OCI-LY7 (cell line): ENCODE measurements around the gene KIAA0232. TPM values are rescaled to one million over a fixed set of nuclear protein-coding genes. Genes with fewer than 3 reads are reported as not detected.

ENCODE experiments used
- BruUV-seq: library from RNA; stranded (reverse); fragments of 400-500 nt; replicated peaks from 2 replicates; lab custom pipeline; 2021; lab: Mats Ljungman, UMichigan
- CTCF ChIA-PET: fragments of 300-600 bp; sonication (Branson Sonifier 250); formaldehyde crosslinking; loops from one replicate; lab custom pipeline; 2022; ENCODE audit warnings: antibody characterized with exemption; ENCODE audit not compliant: unreplicated experiment; lab: Charles Lee
- POLR2A ChIA-PET: fragments of 300-600 bp; sonication (Branson Sonifier 250); formaldehyde crosslinking; loops from one replicate; lab custom pipeline; 2022; ENCODE audit warnings: antibody characterized with exemption; lab: Charles Lee
- DNase-seq: peaks from one replicate; pipeline ENCODE4 v3.0.0-alpha.2; 2015; ENCODE audit warnings: low spot score
- H2AFZ ChIP-seq: fragments of 200-600 bp; sonication (generic), shearing (Covaris generic); 2 replicates; pipeline ENCODE4 v1.6.1; 2014; ENCODE audit warnings: mild to moderate bottlenecking, antibody characterized with exemption, low read length, moderate library complexity
- H3K27ac ChIP-seq: fragments of 200-600 bp; sonication (generic); 2 replicates; pipeline ENCODE4 v1.5.1; 2014; ENCODE audit warnings: mixed run types, low read depth, mild to moderate bottlenecking, moderate library complexity, low read length, inconsistent platforms; ENCODE audit not compliant: poor library complexity, severe bottlenecking
- H3K36me3 ChIP-seq: fragments of 200-600 bp; sonication (generic); 2 replicates; pipeline ENCODE4 v1.6.1; 2014; ENCODE audit warnings: mild to moderate bottlenecking, antibody characterized with exemption, low read length, moderate library complexity, mixed read lengths; ENCODE audit not compliant: insufficient read depth
- H3K4me1 ChIP-seq: fragments of 200-600 bp; sonication (generic); 2 replicates; pipeline ENCODE4 v1.5.1; 2014; ENCODE audit warnings: mild to moderate bottlenecking, low read length; ENCODE audit not compliant: insufficient read depth, poor library complexity, severe bottlenecking
- H3K4me2 ChIP-seq: fragments of 200-600 bp; sonication (generic); 2 replicates; pipeline ENCODE4 v1.6.1; 2014; ENCODE audit warnings: mild to moderate bottlenecking, low read length
- H3K4me3 ChIP-seq: fragments of 200-600 bp; sonication (generic); 2 replicates; pipeline ENCODE4 v1.5.1; 2014; ENCODE audit warnings: mild to moderate bottlenecking, low read depth, low read length; ENCODE audit not compliant: poor library complexity, severe bottlenecking
- H3K79me2 ChIP-seq: fragments of 200-600 bp; sonication (generic); 2 replicates; pipeline ENCODE4 v1.6.1; 2016; ENCODE audit warnings: low read depth, mild to moderate bottlenecking, low read length, moderate library complexity, mixed read lengths; ENCODE audit not compliant: insufficient read depth
- H3K9me2 ChIP-seq: fragments of 200-600 bp; sonication (generic); 2 replicates; pipeline ENCODE4 v1.6.1; 2016; ENCODE audit warnings: mild to moderate bottlenecking, low read length, mixed read lengths; ENCODE audit not compliant: insufficient read depth
- H3K9me3 ChIP-seq: fragments of 200-600 bp; sonication (generic); 2 replicates; pipeline ENCODE4 v1.6.1; 2014; ENCODE audit warnings: mild to moderate bottlenecking, mixed run types, low read length, mixed read lengths
- H4K20me1 ChIP-seq: fragments of 200-600 bp; sonication (generic); 2 replicates; pipeline ENCODE4 v1.6.1; 2014; ENCODE audit warnings: mild to moderate bottlenecking, antibody characterized with exemption, low read length, moderate library complexity, mixed read lengths; ENCODE audit not compliant: insufficient read depth
- CTCF ChIP-seq: fragments of 200-600 bp; sonication (generic); conservative IDR thresholded peaks from 2 replicates; pipeline ENCODE4 v1.5.1; 2014; ENCODE audit warnings: mild to moderate bottlenecking, antibody characterized with exemption, low read length, moderate library complexity, mixed read lengths
- EZH2phosphoT487 ChIP-seq: fragments of 200-600 bp; sonication (generic); IDR thresholded peaks from 2 replicates; pipeline ENCODE4 v1.6.1; 2018; ENCODE audit warnings: low read depth, borderline replicate concordance, mild to moderate bottlenecking, mixed run types, antibody characterized with exemption, low read length, moderate library complexity, mixed read lengths
- intact Hi-C: fragments of 100-400 bp; cut with micrococcal nuclease; formaldehyde crosslinking; loops from one replicate; pipeline ENCODE4 v1.10.0; 2022; ENCODE audit not compliant: unreplicated experiment
- total RNA-seq, 2 experiments: library from RNA; depleted of rRNA in 1 of 2; stranded (reverse); fragments of >200 nt in 1 of 2; shearing (Covaris generic) in 1 of 2; gene quantifications; 2 replicates each; pipeline ENCODE4 v1.2.3, GENCODE V29; 2014 to 2022

Gene KIAA0232
- total RNA-seq, 2 experiments from 2014 or later: 7.5 to 13.5 TPM

GRCh38 chr4:6799091-6799490 is 16.6 kb downstream of the KIAA0232 start:
- Histone ChIP-seq H3K9me3 (no peaks in the 10 kb centered on the region), H2AFZ (no peak overlapping the region), H3K4me3 (no peak overlapping the region), H3K79me2 (peaks cover 6% of the 10 kb centered on the region), H4K20me1 (no peaks in the 10 kb centered on the region; the same call in 1 of the 2 replicates), H3K4me2 (no peak overlapping the region), H3K27ac (no peak overlapping the region), H3K4me1 (no peaks in the 10 kb centered on the region), H3K36me3 (peaks cover 18% of the 10 kb centered on the region; the same call in 1 of the 2 replicates), H3K9me2 (no peaks in the 10 kb centered on the region)
- DNase-seq: no peak
- TF ChIP-seq CTCF (no peak), EZH2phosphoT487 (no peak)
- BruUV-seq: no TSS peak
- ChIA-PET CTCF (no interaction called here), POLR2A (no interaction called here)
- intact Hi-C loops: no loop called here

GRCh38 chr4:6802025-6802424 is 19.5 kb downstream of the KIAA0232 start:
- ChIA-PET POLR2A (no interaction called here), CTCF (no interaction called here)
- Histone ChIP-seq H3K9me2 (no peaks in the 10 kb centered on the region), H3K36me3 (0 out of 2 replicates have a peak, but pooled peaks cover 5% of the 10 kb centered on the region), H3K27ac (no peak overlapping the region), H3K4me3 (no peak overlapping the region), H2AFZ (no peak overlapping the region), H3K4me2 (no peak overlapping the region), H3K79me2 (no peaks in the 10 kb centered on the region; the same call in 1 of the 2 replicates), H3K9me3 (no peaks in the 10 kb centered on the region), H4K20me1 (peaks cover 4% of the 10 kb centered on the region), H3K4me1 (no peaks in the 10 kb centered on the region)
- BruUV-seq: no TSS peak
- TF ChIP-seq EZH2phosphoT487: no peak
- TF ChIP-seq CTCF: no peak
- intact Hi-C loops: no loop called here
- no peak for DNase-seq

- H2AFZ ChIP-seq: no peak overlapping the region
- TF ChIP-seq CTCF: no peak
- no peak for TF ChIP-seq EZH2phosphoT487
- H3K9me2 ChIP-seq: no peaks in the 10 kb centered on the region
- H3K4me1 ChIP-seq: no peaks in the 10 kb centered on the region
- POLR2A ChIA-PET: interaction anchor here (0.5 to 1.3 kb wide), 2 partner anchors 17 to 133 kb away, joined by 3 to 4 read pairs; no protein-coding TSS in a partner anchor
- no peak for DNase-seq
- H3K79me2 ChIP-seq: no peaks in the 10 kb centered on the region; the same call in 1 of the 2 replicates
- intact Hi-C loops: no loop called here
- H3K27ac ChIP-seq: no peak overlapping the region
- H4K20me1 ChIP-seq: peaks cover 4% of the 10 kb centered on the region
- CTCF ChIA-PET: no interaction called here
- no TSS peak for BruUV-seq
- H3K4me3 ChIP-seq: no peak overlapping the region
- H3K36me3 ChIP-seq: 0 out of 2 replicates have a peak, but pooled peaks cover 5% of the 10 kb centered on the region
- H3K4me2 ChIP-seq: no peak overlapping the region
- no peaks in the 10 kb centered on the region for H3K9me3 ChIP-seq
Measured at GRCh38 chr4:6802626-6803025, 20.1 kb downstream of the KIAA0232 start.
